Body of pancreas (tissue), 4 donors: ENCODE results near the gene PACSIN2. TPM values are rescaled to one million over a fixed set of nuclear protein-coding genes. Genes with fewer than 3 reads are reported as not detected.

Experiments
- ATAC-seq: fragments of 150-250 bp; one replicate; pipeline ENCODE4 v1.9.1; 2016
- DNase-seq, 4 donors: peaks; one replicate each; pipeline ENCODE4 v3.0.0-alpha.2; 2019
- H3K27ac ChIP-seq, 4 donors: fragments of 200-600 bp; sonication (generic); 1 replicate in 3 of 4; 2 replicates in 1 of 4; pipeline versions ENCODE4 v1.5.1 to v1.6.1; 2016 to 2019; ENCODE audit warnings: mild to moderate bottlenecking in 1 of 4, mixed read lengths in 1 of 4, moderate library complexity in 1 of 4
- H3K27me3 ChIP-seq, 2 donors: fragments of 200-600 bp; sonication (generic); one replicate each; pipeline ENCODE4 v1.6.0; 2016; ENCODE audit warnings: mild to moderate bottlenecking in 1 of 2
- H3K36me3 ChIP-seq, 2 donors: fragments of 200-600 bp; sonication (generic); replicated peaks in 1 of 2; 2 replicates each; pipeline ENCODE4 v1.5.1; 2016; ENCODE audit warnings: low read depth in 2 of 2; ENCODE audit not compliant: insufficient read depth in 1 of 2
- H3K4me1 ChIP-seq: fragments of 200-600 bp; sonication (generic); one replicate; pipeline ENCODE4 v1.6.0; 2016
- H3K4me3 ChIP-seq, 2 donors: fragments of 200-600 bp; sonication (generic); 1 replicate in 1 of 2; 2 replicates in 1 of 2; pipeline ENCODE4 v1.5.1; 2016 to 2019
- H3K9me3 ChIP-seq, 3 donors: fragments of 200-600 bp; sonication (generic); 1 replicate in 2 of 3; 2 replicates in 1 of 3; pipeline ENCODE4 v1.5.1; 2016
- POLR2A ChIP-seq, 3 donors: fragments of 450-650 bp; IDR thresholded peaks; one replicate each; pipeline ENCODE4 v1.6.1; 2016; ENCODE audit warnings: antibody characterized with exemption in 3 of 3, mild to moderate bottlenecking in 2 of 3
- WGBS, 2 donors: methylation state at CpG; one replicate each; pipeline ENCODE4 v1.1.5; 2017; 5-methylcytosine and 5-hydroxymethylcytosine counted together
- intact Hi-C: fragments of 100-400 bp; cut with DNase I; formaldehyde crosslinking; loops from one replicate; pipeline ENCODE4 v1.15.1; 2023
- total RNA-seq, 2 donors: library from RNA; depleted of rRNA; stranded (reverse); fragments of >200 nt; gene quantifications; one replicate each; pipeline ENCODE4 v1.1.0, GENCODE V29; 2016
- TF ChIP-seq, protein P1 (sequence below), 7 experiments: fragments of 450-650 bp in 4 of 7; fragments of 200-600 bp in 3 of 7; sonication (generic) in 3 of 7; IDR thresholded peaks; one replicate each; pipeline ENCODE4 v1.5.1; 2016 to 2019; ENCODE audit warnings: antibody characterized with exemption in 7 of 7

Gene PACSIN2
- total RNA-seq, 2 donors from 2014 or later = 117 to 118 TPM

DNA sequence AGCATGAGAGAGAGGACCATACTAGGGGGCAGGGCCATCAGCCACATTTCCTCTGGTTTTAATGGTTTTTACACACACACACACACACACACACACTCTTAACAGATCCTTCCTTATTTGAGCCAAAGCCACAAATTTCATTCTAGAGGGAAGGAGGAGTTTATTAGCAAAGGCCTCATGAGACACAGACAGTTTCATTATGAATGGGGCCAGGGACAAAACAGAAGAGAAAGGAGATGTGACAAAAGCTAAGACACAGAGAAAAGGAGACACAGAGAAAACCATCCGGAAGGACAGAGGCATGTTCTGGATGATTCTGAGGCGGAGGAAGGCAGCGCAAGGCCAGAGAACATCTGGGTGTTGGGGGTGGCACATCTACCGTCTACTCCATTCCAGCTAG is 125.6 kb downstream of the PACSIN2 start:
- H3K4me1 ChIP-seq = peaks cover 99% of the 10 kb centered on the region
- peak overlapping the region in 3 of 4 donors; percentile 92 to 96 (median 94) for H3K27ac ChIP-seq
- H3K9me3 ChIP-seq = no peaks in the 10 kb centered on the region
- peak in 1 of 3 donors; percentile 10 for TF ChIP-seq POLR2A (IDR thresholded peaks at IDR 0.05)
- TF ChIP-seq, protein P1, sequence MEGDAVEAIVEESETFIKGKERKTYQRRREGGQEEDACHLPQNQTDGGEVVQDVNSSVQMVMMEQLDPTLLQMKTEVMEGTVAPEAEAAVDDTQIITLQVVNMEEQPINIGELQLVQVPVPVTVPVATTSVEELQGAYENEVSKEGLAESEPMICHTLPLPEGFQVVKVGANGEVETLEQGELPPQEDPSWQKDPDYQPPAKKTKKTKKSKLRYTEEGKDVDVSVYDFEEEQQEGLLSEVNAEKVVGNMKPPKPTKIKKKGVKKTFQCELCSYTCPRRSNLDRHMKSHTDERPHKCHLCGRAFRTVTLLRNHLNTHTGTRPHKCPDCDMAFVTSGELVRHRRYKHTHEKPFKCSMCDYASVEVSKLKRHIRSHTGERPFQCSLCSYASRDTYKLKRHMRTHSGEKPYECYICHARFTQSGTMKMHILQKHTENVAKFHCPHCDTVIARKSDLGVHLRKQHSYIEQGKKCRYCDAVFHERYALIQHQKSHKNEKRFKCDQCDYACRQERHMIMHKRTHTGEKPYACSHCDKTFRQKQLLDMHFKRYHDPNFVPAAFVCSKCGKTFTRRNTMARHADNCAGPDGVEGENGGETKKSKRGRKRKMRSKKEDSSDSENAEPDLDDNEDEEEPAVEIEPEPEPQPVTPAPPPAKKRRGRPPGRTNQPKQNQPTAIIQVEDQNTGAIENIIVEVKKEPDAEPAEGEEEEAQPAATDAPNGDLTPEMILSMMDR (IDR thresholded peaks at IDR 0.05) = no peak
- no peak overlapping the region for H3K4me3 ChIP-seq
- intact Hi-C loops = no loop called here
- peaks cover 0 to 2% of the 10 kb centered on the region in 2 donors for H3K36me3 ChIP-seq
- no peaks in the 10 kb centered on the region for H3K27me3 ChIP-seq
- DNase-seq (no peak), ATAC-seq (no peak)
- 74 to 83% methylated on average over 4 of the region's 4 CpGs for WGBS, 2 donors

DNA sequence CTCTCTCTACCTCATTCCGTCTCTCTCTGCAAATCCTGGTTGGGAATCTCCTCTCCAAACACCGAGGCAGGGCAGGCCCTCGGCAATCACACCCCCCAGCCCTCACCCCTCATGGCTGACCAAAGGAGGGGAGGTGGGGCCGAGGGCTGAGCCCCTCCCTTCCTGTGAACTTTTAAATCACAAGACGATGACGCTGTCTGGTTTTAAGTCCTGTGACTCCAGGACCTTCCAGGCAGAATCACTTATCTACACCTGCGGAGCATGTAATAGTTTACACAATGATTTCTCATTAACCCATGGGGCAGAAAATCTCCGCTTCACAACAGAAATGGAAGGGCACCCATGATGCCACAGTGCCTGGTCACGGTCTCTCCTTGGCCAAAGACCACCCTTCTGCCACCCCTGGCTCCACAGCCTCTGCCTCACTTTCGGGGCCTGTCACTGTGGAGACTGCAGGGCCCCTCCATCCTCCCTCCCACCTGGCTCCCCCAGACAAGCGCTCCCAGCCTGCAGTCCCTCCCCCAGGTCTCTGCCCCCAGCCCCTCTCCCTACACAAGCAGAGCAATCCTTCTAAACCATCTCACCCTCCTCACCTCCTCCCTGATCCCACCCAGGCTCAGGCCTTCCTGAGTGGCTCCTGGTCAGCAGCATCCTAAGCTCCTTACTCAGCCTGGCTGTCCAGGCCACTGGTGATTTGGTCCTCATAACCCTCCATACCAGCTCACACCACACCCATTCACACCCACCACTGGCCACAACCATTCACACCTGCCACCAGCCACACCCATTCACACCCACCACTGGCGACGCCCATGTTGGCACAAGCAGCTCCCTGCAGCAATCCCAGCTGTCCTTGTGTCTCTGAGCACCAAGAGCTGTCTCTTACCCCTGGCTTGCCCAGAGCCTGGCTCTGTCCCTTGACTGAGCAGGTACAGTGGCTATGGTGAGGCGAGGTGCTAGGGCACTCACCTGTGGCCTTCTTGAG is 127.1 kb downstream of the PACSIN2 start:
- Histone ChIP-seq H3K9me3 (no peaks in the 10 kb centered on the region), H3K36me3 (peaks cover 0 to 6% of the 10 kb centered on the region in 2 donors), H3K4me3 (no peak overlapping the region), H3K27ac (peak overlapping the region; percentile 92 to 96 (median 94)), H3K27me3 (no peaks in the 10 kb centered on the region), H3K4me1 (peaks cover 99% of the 10 kb centered on the region)
- peak; percentile 80 for ATAC-seq
- TF ChIP-seq, protein P1 (IDR thresholded peaks at IDR 0.05) = no peak
- peak in 2 of 3 donors; percentile 36 to 49 for TF ChIP-seq POLR2A (IDR thresholded peaks at IDR 0.05)
- intact Hi-C loops = no loop called here
- WGBS, 2 donors = 29 to 31% methylated on average over 13 to 14 of the region's 14 CpGs
- DNase-seq = peak; percentile 79 to 91 (median 90)

DNA sequence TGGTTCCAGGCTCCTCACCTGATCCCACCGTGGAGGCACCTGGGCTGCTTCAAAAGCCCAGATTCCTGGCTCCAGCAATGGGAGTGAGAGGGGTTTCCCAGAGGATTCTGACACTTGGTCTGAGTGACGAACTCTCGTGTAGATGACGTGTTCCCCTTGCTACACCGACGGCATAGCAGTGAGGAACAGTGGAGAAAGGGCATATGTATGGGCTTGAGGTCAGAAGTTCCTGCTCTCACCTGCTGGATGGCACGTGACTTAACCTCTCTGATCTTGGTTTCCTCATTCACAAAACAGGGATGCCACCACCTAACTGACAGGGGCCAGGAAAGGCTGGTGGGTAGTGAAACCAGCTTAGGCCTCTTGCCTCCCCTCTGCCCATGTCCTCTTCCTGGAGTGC is 127.8 kb downstream of the PACSIN2 start:
- intact Hi-C loops = no loop called here
- Histone ChIP-seq H3K4me1 (peaks cover 99% of the 10 kb centered on the region), H3K36me3 (peaks cover 0 to 6% of the 10 kb centered on the region in 2 donors), H3K27ac (peak overlapping the region; percentile 92 to 96 (median 94)), H3K27me3 (no peaks in the 10 kb centered on the region), H3K4me3 (no peak overlapping the region), H3K9me3 (no peaks in the 10 kb centered on the region)
- no peak for TF ChIP-seq POLR2A (IDR thresholded peaks at IDR 0.05)
- TF ChIP-seq, protein P1 (IDR thresholded peaks at IDR 0.05) = peak in 1 of 7 experiments; percentile 20
- peak in 3 of 4 donors; percentile 54 to 58 (median 56) for DNase-seq
- peak; percentile 27 for ATAC-seq
- 25 to 31% methylated on average over 7 of the region's 7 CpGs for WGBS, 2 donors

DNA sequence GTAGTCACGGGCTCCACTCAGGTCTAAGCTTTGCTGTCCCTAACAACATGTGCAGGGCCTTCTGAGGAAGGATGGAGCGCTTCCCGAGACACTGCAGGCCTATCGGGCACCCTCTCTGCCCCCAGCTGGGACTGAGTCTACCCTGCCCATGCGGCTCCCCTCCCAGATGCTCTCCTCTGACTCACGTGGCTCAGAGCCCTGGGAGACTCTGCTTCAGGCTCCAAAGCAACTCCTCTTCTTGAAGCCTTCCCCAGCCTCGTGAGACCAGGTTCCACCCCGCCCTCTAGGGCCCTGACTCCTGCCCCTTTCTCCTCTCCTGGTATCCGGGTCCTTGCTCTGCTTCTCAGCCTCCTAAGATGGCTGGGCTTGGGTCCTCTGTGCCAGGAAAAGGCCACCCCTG is 129.5 kb downstream of the PACSIN2 start:
- Histone ChIP-seq H3K27ac (peak overlapping the region; percentile 92 to 96 (median 94)), H3K36me3 (peaks cover 0 to 6% of the 10 kb centered on the region in 2 donors), H3K4me1 (peaks cover 99% of the 10 kb centered on the region), H3K9me3 (no peaks in the 10 kb centered on the region), H3K4me3 (no peak overlapping the region), H3K27me3 (no peaks in the 10 kb centered on the region)
- DNase-seq (peak in 2 of 4 donors; percentile 50 to 79), ATAC-seq (no peak)
- TF ChIP-seq, protein P1 (IDR thresholded peaks at IDR 0.05) = no peak
- no peak for TF ChIP-seq POLR2A (IDR thresholded peaks at IDR 0.05)
- WGBS, 2 donors = 51 to 57% methylated on average over 6 to 9 of the region's 9 CpGs
- intact Hi-C loops = no loop called here
